Lower leg skin (tissue), 3 donors: ENCODE measurements around the gene ADAMTS14.

Experiments
- POLR2A ChIP-seq, 2 donors: fragments of 450-650 bp; IDR thresholded peaks; one replicate each; pipeline ENCODE4 v1.6.1; 2016 to 2017; ENCODE audit warnings: antibody characterized with exemption in 2 of 2, mild to moderate bottlenecking in 1 of 2, moderate library complexity in 1 of 2
- TF ChIP-seq, protein P1 (sequence below), 3 donors: fragments of 450-650 bp; IDR thresholded peaks; one replicate each; pipeline ENCODE4 v1.5.1; 2016; ENCODE audit warnings: antibody characterized with exemption in 3 of 3, mild to moderate bottlenecking in 3 of 3, moderate library complexity in 2 of 3

DNA sequence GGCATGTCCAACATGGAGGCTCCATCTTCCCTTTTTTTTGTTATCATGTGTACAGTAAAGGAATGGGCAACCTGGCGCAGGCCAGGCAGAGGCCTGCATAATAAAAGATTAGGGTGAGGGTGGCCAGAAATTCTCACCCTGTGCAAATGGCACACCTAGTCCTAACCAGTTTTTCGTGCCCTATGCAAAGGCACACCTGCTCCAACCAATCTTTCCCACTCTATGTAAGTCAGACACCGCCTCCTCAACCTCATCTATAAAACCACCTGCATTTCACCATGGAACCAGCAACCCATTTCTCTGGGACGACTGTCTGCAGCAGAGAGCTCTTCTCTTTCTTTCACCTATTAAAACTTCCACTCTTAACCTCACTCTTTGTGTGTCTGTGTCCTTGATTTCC is 96.8 kb downstream of the ADAMTS14 start:
- no peak for TF ChIP-seq POLR2A (IDR thresholded peaks at IDR 0.05)
- TF ChIP-seq, protein P1, sequence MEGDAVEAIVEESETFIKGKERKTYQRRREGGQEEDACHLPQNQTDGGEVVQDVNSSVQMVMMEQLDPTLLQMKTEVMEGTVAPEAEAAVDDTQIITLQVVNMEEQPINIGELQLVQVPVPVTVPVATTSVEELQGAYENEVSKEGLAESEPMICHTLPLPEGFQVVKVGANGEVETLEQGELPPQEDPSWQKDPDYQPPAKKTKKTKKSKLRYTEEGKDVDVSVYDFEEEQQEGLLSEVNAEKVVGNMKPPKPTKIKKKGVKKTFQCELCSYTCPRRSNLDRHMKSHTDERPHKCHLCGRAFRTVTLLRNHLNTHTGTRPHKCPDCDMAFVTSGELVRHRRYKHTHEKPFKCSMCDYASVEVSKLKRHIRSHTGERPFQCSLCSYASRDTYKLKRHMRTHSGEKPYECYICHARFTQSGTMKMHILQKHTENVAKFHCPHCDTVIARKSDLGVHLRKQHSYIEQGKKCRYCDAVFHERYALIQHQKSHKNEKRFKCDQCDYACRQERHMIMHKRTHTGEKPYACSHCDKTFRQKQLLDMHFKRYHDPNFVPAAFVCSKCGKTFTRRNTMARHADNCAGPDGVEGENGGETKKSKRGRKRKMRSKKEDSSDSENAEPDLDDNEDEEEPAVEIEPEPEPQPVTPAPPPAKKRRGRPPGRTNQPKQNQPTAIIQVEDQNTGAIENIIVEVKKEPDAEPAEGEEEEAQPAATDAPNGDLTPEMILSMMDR (IDR thresholded peaks at IDR 0.05), result no peak
